8988T (cell line): ENCODE data around the gene SUPT7L.
"Not testable (repeated sequence)": the region's sequence is repeated elsewhere in the genome, so short reads cannot be mapped to it uniquely, and the experiment has no call there.

Experiments
- DNase-seq: peaks from one replicate; pipeline ENCODE4 v3.0.0; 2011

The SUPT7L gene

GRCh38 chr2:27634291-27634690, 29.1 kb downstream of the SUPT7L start:
- no peak for DNase-seq

- DNase-seq = not testable (repeated sequence)
Observed at GRCh38 chr2:27630257-27630656, 33.2 kb downstream of the SUPT7L start.

- DNase-seq = peak; percentile 57
Observed at GRCh38 chr2:27628767-27629709, 34.4 kb downstream of the SUPT7L start, which contains the start of the genes CCDC121 and GPN1. CCDC121 (minus strand) TSS chr2:27629012; CDS start chr2:27627799, 1,213 bp downstream. GPN1 (plus strand) TSS chr2:27629050; CDS start chr2:27629059, 9 bp downstream.

- no peak for DNase-seq
Observed at GRCh38 chr2:27627963-27628766, 35.2 kb downstream of the SUPT7L start.

GRCh38 chr2:27626921-27627320, 36.5 kb downstream of the SUPT7L start:
- DNase-seq = not testable (repeated sequence)

- not testable (repeated sequence) for DNase-seq
Observed at GRCh38 chr2:27626323-27626722, 37.1 kb downstream of the SUPT7L start.

GRCh38 chr2:27624943-27625342, 38.5 kb downstream of the SUPT7L start:
- DNase-seq = no peak

- no peak for DNase-seq
Observed at GRCh38 chr2:27622921-27623384, 40.5 kb downstream of the SUPT7L start.

- DNase-seq = no peak
Observed at GRCh38 chr2:27621524-27621923, 41.9 kb downstream of the SUPT7L start.

GRCh38 chr2:27615316-27615715, 48.1 kb downstream of the SUPT7L start:
- no peak for DNase-seq

GRCh38 chr2:27613985-27614384, 49.4 kb downstream of the SUPT7L start:
- no peak for DNase-seq

GRCh38 chr2:27606611-27607010, 56.8 kb downstream of the SUPT7L start:
- DNase-seq = no peak
